ENCODE data around the gene TMED1.
A peak's percentile ranks its signal among the peaks of the same experiment; 100 is the strongest.

TMED1 gene

DNA sequence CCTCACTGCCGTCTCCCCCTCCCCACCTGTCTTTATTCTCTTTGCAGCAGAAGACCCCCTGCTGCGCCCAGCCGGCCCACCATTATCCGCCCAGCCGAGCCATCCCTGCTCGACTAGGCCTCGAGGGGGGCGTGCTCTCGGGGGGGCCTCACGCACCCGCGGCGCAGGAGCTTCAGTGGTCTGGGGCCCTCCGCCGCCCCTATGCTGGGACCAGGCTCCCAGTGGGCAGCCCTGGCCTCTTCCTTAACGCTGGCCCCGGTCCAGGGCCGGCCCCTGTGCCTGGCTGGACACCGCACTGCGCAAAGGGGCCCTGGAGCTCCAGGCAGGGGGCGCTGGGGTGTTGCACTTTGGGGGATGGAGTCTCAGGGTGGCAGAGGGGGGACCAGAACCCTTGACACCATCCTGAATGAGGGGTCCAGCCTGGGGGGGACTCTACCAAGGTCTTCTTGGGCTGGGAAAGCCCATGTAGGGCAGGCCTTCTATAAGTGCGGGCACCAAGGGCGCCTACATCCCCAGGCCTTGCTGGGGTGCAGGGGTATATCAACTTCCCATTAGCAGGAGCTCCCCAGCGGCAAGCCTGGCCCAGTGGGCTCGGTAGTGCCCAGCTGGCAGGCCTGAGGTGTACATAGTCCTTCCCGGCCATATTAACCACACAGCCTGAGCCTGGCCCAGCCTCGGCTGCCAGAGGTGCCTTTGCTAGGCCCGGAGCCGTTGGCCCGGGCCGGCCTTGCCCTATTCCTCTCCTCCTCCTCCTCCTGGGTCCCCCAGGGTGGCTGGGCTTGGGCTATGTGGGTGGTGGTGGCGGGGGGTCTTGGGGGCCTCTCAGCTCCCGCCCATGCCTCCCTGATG, 4.9 kb downstream of the TMED1 start:
- DNase-seq = no peak

DNA sequence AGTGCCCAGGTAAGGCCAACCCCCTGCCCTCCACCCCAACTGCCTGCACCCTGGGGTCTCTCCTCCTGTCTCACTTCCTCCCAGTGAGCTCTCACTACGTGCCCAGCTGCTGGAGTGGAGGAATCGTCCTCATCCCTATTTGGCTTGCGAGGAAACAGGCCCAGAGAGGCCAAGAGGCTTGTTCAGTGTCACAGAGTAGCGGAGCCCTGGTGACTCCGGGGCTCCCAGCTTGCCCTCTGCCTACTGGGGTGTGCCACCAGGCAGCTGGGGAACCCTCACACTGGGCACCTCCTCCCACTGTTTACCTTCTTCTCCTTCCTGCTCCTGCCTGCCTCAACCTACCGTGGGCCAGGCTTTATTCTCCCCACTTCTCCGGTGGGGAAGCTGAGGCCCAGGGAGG, 5.6 kb downstream of the TMED1 start:
- no peak for DNase-seq

DNA sequence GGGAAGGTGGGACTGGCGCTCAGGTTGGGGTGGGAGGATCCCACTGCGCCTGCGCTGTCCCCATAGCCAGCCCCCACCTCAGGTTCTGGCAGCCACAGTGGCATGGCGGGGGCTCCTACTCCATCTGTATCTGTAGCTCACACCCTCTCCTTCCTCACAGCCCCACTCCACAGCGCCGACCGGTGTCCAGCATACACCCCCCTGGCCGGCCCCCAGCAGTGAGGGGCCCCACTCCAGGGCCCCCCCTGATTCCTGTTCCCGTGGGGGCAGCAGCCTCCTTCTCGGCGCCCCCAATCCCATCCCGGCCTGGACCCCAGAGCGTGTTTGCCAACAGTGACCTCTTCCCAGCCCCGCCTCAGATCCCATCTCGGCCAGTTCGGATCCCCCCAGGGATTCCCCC, 6.0 kb downstream of the TMED1 start:
- no peak for DNase-seq

- no peak for DNase-seq
Observed at GRCh38 chr19:10828981-10829821, 6.8 kb downstream of the TMED1 start.

DNA sequence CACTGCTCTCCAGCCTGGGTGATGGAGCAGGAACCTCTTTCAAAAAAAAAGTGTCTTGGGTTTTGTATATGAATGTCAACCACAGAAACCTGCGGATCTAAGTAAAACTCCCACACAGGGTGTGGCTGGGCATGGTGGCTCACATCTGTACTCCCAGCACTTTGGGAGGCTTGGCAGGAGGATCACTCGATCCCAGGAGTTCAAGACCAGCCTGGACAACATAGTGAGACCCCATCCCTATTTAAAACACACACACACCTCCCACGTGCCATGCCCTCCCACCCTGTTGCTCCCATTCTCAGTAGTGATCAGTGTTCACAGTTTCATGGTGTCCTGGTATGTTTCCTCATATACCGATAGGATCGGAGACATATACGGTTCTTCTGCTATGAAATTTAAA, 9.2 kb downstream of the TMED1 start:
- DNase-seq = no peak

DNA sequence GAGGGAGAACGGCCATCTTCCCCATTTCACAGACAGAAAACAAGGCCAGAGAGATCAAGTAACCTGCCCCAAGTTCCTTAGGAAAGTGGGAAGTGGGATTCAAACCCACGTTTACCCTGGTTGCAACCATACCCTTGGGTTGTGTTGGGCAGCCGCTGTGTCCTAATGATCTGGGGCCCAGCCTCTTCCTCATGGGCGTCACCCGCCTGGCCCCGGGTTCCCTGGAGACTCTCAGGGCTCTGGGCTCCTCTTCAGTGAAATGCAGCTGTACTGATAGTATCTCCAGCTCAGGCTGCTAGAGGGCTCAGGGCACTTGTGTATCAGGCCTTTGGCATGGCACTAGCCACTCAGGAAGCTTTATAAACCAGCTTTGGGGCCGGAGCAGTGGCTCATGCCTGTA, 9.8 kb downstream of the TMED1 start:
- no peak for DNase-seq

- no peak for DNase-seq
Observed at GRCh38 chr19:10823690-10824089, 12.3 kb downstream of the TMED1 start.

DNA sequence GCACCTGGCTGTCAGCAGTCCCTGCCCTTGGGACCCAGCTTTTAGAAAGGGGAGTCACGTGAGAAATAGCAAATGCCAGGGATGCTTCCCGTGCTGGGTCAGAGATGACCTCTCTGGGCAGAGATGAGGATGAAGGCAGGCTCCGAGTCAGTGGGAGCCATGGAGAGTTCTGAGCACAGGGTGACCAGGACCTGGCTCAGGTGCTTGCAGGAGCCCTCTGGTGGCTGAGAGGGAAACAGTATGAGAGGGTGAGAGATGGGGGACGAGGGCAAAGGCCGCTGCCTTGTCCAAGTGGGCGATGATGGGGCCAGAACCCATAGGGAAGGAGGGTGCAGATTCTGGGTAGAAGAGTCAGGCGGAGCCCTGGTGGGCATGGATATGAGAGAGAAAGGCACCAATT, 15.8 kb downstream of the TMED1 start:
- DNase-seq = no peak

DNA sequence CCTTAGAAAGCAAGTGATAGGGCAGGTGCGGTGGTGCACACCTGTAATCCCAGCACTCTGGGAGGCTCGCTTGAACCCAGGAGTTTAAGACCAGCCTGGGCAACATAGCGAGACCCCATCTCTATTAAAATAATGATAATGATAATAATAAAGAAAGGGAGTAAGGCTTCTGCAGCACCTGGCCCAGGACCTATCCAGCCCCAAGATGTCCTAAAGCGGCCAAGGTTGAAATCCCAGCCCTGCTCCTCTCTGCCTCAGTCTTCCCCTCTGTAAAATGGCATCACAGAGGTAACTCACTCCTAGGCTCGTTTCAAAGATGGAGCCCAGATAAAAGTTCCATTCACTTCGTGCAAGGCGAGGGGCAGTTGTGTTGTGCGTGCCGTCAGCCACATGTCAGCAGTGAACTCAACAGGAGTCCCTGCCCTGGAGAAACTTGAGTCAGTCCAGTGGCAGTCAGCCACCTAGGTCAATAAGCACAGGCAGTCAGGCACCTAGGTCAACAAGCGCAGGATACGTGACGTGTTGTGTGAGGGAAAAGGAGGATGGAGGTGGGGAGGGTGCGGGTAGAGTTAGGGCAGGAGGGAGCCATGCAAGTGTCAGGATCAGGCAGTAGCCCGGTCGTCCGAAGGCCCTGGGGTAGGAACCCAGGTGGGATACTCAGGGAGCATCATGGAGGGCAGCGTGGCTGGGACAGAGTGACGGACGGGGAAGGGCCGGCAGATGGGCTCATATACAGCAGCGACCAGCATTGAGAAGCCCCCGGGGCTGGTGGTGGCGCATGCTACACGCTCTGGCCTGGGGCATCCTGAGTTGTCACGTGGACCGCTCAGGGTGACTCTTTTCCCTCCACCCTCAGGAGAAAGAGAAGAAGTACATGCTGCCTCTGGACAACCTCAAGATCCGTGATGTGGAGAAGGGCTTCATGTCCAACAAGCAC, 16.6 kb downstream of the TMED1 start:
- DNase-seq = no peak

DNA sequence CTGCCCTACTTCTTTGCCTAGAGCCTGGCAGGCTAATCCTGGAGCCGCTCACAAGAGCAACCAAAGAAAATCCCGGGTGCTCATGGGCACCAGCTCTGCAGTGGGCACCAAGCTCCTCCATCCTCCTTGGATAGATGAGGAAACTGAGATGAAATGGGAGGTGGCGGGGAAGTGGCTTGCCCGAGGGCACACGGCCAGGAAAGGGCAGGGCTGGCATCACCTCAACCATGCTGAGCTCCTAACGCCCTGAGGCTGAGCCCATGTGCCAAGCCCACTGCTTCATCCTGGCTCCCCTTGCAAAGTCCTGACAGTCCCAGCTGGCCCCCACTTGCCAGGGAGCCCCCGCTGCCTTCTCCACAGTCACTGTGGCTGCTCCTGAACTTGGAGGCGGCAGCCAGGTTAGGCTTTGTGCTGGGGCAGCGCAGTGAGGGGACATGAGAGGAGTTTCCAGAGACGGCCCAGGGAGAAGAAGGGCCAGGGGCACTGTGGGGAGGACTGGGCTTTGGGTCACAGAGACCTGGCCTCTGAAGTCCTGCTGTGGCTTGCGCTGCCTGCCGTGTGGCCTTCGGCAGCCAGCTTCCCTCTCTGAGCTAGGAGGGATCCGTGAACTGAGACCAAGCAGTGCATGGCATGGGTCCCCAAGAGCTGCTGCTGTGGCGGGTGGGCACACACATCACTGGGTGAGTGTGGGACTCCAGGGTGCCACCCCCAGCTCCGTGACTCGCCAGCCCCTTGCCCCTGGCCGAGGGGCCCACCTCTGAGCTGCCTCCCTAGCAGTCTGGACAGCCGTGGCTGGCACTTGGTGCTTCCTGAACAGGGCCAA, 17.5 kb downstream of the TMED1 start:
- DNase-seq = no peak

DNA sequence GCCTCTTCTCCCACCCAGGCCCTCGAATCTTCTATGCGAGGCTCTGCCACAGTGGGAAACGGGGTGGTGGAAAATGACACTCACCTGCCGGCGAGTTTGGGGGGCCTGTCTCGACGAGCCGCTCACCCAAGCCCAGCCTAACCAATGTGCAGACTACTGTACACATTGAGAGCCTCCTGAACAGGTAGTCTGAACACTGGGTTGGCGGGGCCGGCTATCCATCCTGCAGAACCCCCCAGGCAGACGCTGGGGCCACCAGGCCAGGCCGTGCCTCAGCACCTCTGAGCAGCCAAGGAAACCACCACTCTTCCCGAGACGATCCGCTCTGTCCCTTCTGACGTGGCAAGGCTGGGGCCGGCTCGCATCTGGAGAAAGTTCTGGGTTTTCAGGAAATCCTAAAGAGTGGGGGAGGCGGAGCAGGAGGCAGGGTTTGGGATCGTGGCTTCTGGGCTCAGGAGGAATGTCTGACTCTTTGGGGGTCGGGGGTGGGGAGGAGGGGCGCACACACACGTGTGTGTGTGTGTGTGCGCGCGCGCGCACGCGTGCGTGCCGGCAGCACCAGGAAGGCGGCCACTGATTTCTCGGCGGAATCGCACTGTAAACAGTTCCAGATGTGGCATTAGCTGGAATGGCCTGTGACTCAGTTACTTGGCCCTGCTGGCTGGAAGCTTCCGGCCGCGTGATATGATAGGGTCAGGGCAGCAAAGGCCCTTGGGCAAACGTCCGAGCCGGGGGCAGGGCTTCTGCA, 18.5 kb downstream of the TMED1 start:
- no peak for DNase-seq

- DNase-seq = no peak
Observed at GRCh38 chr19:10816691-10817090, 19.3 kb downstream of the TMED1 start.

DNA sequence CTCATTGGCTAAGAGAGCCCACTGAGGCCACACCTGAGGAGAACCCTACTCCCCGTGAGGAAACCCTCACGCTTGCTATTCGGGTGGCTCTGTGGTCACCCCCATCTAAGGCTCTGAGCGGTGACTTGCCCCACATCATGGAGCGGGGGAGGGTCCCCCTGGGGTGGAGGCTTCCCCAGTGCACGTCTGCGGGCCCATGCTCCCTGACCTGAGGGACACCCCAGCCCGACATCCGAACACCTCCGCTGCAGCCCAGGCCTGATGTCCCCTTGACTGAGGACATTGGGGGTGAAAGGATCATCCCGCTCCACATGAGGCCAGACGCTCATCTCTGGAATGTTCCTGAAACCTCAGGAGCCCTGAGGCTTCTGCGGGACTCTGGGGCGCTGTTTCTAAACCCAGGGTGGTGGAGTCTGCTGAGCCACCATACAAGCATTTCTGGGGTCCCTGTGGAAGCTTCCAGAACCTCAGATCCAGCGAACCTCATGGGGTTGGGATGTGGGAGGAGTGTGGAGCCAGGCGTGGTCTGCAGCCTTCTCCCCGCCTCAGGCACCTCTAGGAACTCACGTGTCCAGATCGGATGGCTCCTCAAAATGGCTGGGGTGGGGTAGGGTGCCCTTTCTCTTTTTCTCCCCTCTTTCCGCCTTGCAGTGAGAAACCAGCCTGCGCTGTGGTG, 19.9 kb downstream of the TMED1 start:
- no peak for DNase-seq

GRCh38 chr19:10815007-10815536, 20.9 kb downstream of the TMED1 start:
- DNase-seq = no peak

DNA sequence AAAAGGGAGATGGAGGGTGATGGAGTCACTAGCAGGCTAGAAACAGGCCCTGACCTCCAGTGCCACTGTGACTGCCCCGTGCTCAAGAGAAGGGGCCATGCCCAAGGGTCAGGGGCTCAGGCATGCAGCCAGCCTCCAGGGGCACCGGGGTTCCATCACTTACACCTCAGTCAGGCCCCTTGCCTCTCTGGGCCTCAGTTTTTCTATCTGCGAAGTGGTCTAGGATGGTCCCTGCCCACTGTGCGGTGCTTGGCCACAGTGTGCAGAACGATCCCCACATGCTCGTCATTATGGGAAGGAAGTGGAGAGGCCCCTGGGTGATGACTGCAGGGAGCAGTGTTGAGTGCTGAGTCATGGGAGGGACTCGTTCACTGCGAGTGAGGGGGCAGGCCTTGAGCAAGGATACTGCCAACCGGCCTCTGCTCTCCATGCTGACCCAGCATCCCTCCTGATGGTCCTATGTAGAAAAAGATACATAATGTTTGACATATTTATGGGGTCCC, 23.1 kb downstream of the TMED1 start:
- peak; percentile 32 for DNase-seq

GRCh38 chr19:10812196-10812595, 23.8 kb downstream of the TMED1 start:
- DNase-seq = no peak

GRCh38 chr19:10811391-10812111, 24.5 kb downstream of the TMED1 start:
- DNase-seq = no peak

- no peak for DNase-seq
Observed at GRCh38 chr19:10809651-10810285, 26.2 kb downstream of the TMED1 start.

Data from CD4-positive, alpha-beta T cell treated with Interleukin-10 for 1 hour (primary cell).